ENCODE data around the gene C2orf78. TPM values are rescaled to one million over a fixed set of nuclear protein-coding genes. Genes with fewer than 3 reads are reported as not detected.

Gene C2orf78
- total and polyA plus RNA-seq, 2 of the 4 experiments (the other 2 are of a cell fraction): 0.03 TPM; not detected in 1

GRCh38 chr2:73821669-73822068, 37.7 kb downstream of the C2orf78 start:
- Histone ChIP-seq H3K14ac (replicated peaks; ENCODE audit: low read depth, low read length) (no peak overlapping the region), H4K91ac (ENCODE audit: insufficient read depth, low read depth, low read length) (no peak overlapping the region), H4K20me1 (ENCODE audit: insufficient read depth, low read length) (no peaks in the 10 kb centered on the region), H4K8ac (ENCODE audit: low read depth in 2 of 2, low read length in 2 of 2) (no peak overlapping the region), H3K9me1 (ENCODE audit: insufficient read depth, low read length) (0 out of 2 replicates have a peak, but pooled peaks cover under 1% of the 10 kb centered on the region), H3K18ac (ENCODE audit: low read depth, low read length) (no peak overlapping the region), H2AFZ (replicated peaks; ENCODE audit: low read length, poor library complexity) (no peak overlapping the region), H2BK5ac (ENCODE audit: low read depth, low read length, poor library complexity, severe bottlenecking) (no peak overlapping the region), H3K79me1 (ENCODE audit: low read depth in 1 of 2, low read length in 2 of 2) (no peaks in the 10 kb centered on the region), H3K27me3 (ENCODE audit: control insufficient read depth, insufficient read depth, low read length) (peaks cover 10% of the 10 kb centered on the region), H3K36me3 (ENCODE audit: control insufficient read depth, insufficient read depth, low read length) (no peaks in the 10 kb centered on the region), H4K5ac (ENCODE audit: low read depth, low read length) (no peak overlapping the region), H3K4me1 (ENCODE audit: control insufficient read depth, insufficient read depth, low read length) (no peaks in the 10 kb centered on the region), H2BK20ac (ENCODE audit: low read depth, low read length) (no peak overlapping the region), H3K9ac (ENCODE audit: low read depth, low read length) (no peak overlapping the region), H3K56ac (ENCODE audit: extremely low read depth, insufficient read depth, low read length) (no peak overlapping the region), H2BK120ac (ENCODE audit: low read depth, low read length) (no peak overlapping the region), H3K4me3 (ENCODE audit: insufficient read depth, low read depth, low read length) (no peak overlapping the region), H2AK5ac (ENCODE audit: low read depth, low read length) (no peak overlapping the region), H2BK15ac (ENCODE audit: low read depth, low read length) (no peak overlapping the region), H3K23ac (ENCODE audit: low read depth, low read length) (no peak overlapping the region; the same call in 1 of the 2 replicates), H3K4ac (ENCODE audit: low read depth, low read length) (no peak overlapping the region), H3K27ac (ENCODE audit: insufficient read depth, low read length) (no peak overlapping the region), H3K9me3 (ENCODE audit: control insufficient read depth, insufficient read depth, low read length) (no peaks in the 10 kb centered on the region), H3K4me2 (ENCODE audit: low read depth, low read length) (no peak overlapping the region), H2AK9ac (replicated peaks; ENCODE audit: low read depth, low read length, poor library complexity) (no peak overlapping the region)
- intact Hi-C loops (cut with micrococcal nuclease) (no loop called here), dilution Hi-C loops (cut with HindIII; ENCODE audit: low sequenced_read_pairs, unreplicated experiment) (no loop called here), in situ Hi-C loops (cut with MboI; ENCODE audit: low sequenced_read_pairs) (loop anchor here (10.0 to 25.0 kb wide), 2 partner anchors 163 to 516 kb away; partner anchors contain the start of genes SLC4A5 and TET3)
- TF ChIP-seq NFE2L2 (IDR thresholded peaks at IDR 0.05; ENCODE audit: low read depth, low read length) (no peak), FOS (IDR thresholded peaks at IDR 0.05; ENCODE audit: low read depth, low read length) (no peak), RAD21 (IDR thresholded peaks at IDR 0.05; ENCODE audit: low read length) (no peak), CHD1 (IDR thresholded peaks at IDR 0.05; ENCODE audit: low read depth, low read length) (no peak), MAFK (IDR thresholded peaks at IDR 0.05; ENCODE audit: low read depth, low read length) (no peak), RFX5 (IDR thresholded peaks at IDR 0.05; ENCODE audit: low read depth, low read length) (no peak), BHLHE40 (IDR thresholded peaks at IDR 0.05; ENCODE audit: low read depth, low read length) (no peak), CEBPB (IDR thresholded peaks at IDR 0.05; ENCODE audit: low read depth, low read length) (no peak), SMC3 (IDR thresholded peaks at IDR 0.05; ENCODE audit: low read depth, low read length) (no peak), RCOR1 (IDR thresholded peaks at IDR 0.05; ENCODE audit: insufficient replicate concordance, low read length) (no peak), POLR2A (IDR thresholded peaks at IDR 0.05; ENCODE audit: low read depth, low read length) (no peak), MXI1 (IDR thresholded peaks at IDR 0.05; ENCODE audit: borderline replicate concordance, low read depth, low read length) (no peak), MAZ (IDR thresholded peaks at IDR 0.05; ENCODE audit: borderline replicate concordance, low read depth, low read length) (no peak)
- TF ChIP-seq, protein P1, sequence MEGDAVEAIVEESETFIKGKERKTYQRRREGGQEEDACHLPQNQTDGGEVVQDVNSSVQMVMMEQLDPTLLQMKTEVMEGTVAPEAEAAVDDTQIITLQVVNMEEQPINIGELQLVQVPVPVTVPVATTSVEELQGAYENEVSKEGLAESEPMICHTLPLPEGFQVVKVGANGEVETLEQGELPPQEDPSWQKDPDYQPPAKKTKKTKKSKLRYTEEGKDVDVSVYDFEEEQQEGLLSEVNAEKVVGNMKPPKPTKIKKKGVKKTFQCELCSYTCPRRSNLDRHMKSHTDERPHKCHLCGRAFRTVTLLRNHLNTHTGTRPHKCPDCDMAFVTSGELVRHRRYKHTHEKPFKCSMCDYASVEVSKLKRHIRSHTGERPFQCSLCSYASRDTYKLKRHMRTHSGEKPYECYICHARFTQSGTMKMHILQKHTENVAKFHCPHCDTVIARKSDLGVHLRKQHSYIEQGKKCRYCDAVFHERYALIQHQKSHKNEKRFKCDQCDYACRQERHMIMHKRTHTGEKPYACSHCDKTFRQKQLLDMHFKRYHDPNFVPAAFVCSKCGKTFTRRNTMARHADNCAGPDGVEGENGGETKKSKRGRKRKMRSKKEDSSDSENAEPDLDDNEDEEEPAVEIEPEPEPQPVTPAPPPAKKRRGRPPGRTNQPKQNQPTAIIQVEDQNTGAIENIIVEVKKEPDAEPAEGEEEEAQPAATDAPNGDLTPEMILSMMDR (conservative IDR thresholded peaks at IDR 0.05; ENCODE audit: low read depth, low read length): no peak
- TF ChIP-seq, protein P2, sequence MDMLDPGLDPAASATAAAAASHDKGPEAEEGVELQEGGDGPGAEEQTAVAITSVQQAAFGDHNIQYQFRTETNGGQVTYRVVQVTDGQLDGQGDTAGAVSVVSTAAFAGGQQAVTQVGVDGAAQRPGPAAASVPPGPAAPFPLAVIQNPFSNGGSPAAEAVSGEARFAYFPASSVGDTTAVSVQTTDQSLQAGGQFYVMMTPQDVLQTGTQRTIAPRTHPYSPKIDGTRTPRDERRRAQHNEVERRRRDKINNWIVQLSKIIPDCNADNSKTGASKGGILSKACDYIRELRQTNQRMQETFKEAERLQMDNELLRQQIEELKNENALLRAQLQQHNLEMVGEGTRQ (IDR thresholded peaks at IDR 0.05; ENCODE audit: low read depth, low read length): no peak
- TF ChIP-seq, protein P3, sequence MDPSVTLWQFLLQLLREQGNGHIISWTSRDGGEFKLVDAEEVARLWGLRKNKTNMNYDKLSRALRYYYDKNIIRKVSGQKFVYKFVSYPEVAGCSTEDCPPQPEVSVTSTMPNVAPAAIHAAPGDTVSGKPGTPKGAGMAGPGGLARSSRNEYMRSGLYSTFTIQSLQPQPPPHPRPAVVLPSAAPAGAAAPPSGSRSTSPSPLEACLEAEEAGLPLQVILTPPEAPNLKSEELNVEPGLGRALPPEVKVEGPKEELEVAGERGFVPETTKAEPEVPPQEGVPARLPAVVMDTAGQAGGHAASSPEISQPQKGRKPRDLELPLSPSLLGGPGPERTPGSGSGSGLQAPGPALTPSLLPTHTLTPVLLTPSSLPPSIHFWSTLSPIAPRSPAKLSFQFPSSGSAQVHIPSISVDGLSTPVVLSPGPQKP (IDR thresholded peaks at IDR 0.05; ENCODE audit: borderline replicate concordance, low read depth, low read length): no peak
- no peak for ATAC-seq (ENCODE audit: low read depth)
- no CpG with 5 or more reads among the region's 2 CpGs for WGBS, 2 experiments (ENCODE audit: extremely low coverage in 2 of 2, insufficient read length in 1 of 2)
- DNase-seq: no peak
- BruUV-seq (replicated peaks): no TSS peak
- ChIA-PET POLR2A (ENCODE audit: unreplicated experiment) (no interaction called here), CTCF (no interaction called here)

All from IMR-90 (cell line).